Fibroblast of the aortic adventitia (primary cell): ENCODE measurements around the gene HHIP. TPM values are rescaled to one million over a fixed set of nuclear protein-coding genes. Genes with fewer than 3 reads are reported as not detected.
A peak's percentile ranks its signal among the peaks of the same experiment; 100 is the strongest.

Experiments used
- DNase-seq: peaks from one replicate; pipeline ENCODE4 v3.0.0-alpha.2; 2010; ENCODE audit warnings: low read depth
- H3K4me3 ChIP-seq: 2 replicates; pipeline ENCODE4 v1.5.1; 2011; ENCODE audit warnings: low read depth, mild to moderate bottlenecking, control low read depth, low read length, moderate library complexity
- CTCF ChIP-seq: IDR thresholded peaks from 2 replicates; pipeline ENCODE4 v1.5.1; 2011; ENCODE audit warnings: mild to moderate bottlenecking, low read length, control low read depth, inconsistent platforms; ENCODE audit not compliant: insufficient read depth
- total RNA-seq: library from RNA; depleted of rRNA; stranded (reverse); fragments of >200 nt; gene quantifications from 2 replicates; pipeline ENCODE4 v1.2.3, GENCODE V29; 2012; ENCODE audit warnings: low replicate concordance

Gene HHIP
- total RNA-seq, 1 donor, result 16.0 TPM

- no peak overlapping the region for H3K4me3 ChIP-seq
- no peak for TF ChIP-seq CTCF
- peak; percentile 43 for DNase-seq
Measured at GRCh38 chr4:144655491-144655890, 9.5 kb downstream of the HHIP start.

GRCh38 chr4:144656850-144657249, 10.9 kb downstream of the HHIP start:
- no peak for TF ChIP-seq CTCF
- H3K4me3 ChIP-seq, result no peak overlapping the region
- DNase-seq, result peak; percentile 59

- TF ChIP-seq CTCF, result no peak
- no peak for DNase-seq
- H3K4me3 ChIP-seq, result no peak overlapping the region
Measured at GRCh38 chr4:144658015-144658567, 12.1 kb downstream of the HHIP start.

GRCh38 chr4:144658903-144659302, 12.9 kb downstream of the HHIP start:
- no peak for TF ChIP-seq CTCF
- peak; percentile 30 for DNase-seq

GRCh38 chr4:144659447-144659846, 13.5 kb downstream of the HHIP start:
- no peak overlapping the region for H3K4me3 ChIP-seq
- TF ChIP-seq CTCF, result no peak

More at GRCh38 chr4:144658903-144659302, 12.9 kb downstream of the HHIP start:
- H3K4me3 ChIP-seq, result no peak overlapping the region

GRCh38 chr4:144663834-144664475, 18.0 kb downstream of the HHIP start:
- no peak for DNase-seq
- H3K4me3 ChIP-seq, result no peak overlapping the region
- TF ChIP-seq CTCF, result no peak

More at GRCh38 chr4:144659447-144659846, 13.5 kb downstream of the HHIP start:
- no peak for DNase-seq
